Activated B cell treated with CpG ODN at 0.5 μM for 24 hours (primary cell): ENCODE results near the gene NFS1. TPM values are rescaled to one million over a fixed set of nuclear protein-coding genes. Genes with fewer than 3 reads are reported as not detected.

Source experiments
- ATAC-seq: fragments of 200-7000 bp; cut with Tn5 transposase; one replicate; pipeline ENCODE4 v1.10.0; 2021; ENCODE audit warnings: low read depth, mild to moderate bottlenecking, moderate library complexity
- CTCF ChIA-PET: fragments of 350-600 bp; sonication (Branson Sonifier 250); formaldehyde crosslinking; loops from one replicate; lab custom pipeline; 2021; ENCODE audit warnings: antibody characterized with exemption; lab: Charles Lee
- POLR2A ChIA-PET: fragments of 350-600 bp; sonication (Branson Sonifier 250); formaldehyde crosslinking; loops from one replicate; lab custom pipeline; 2021; ENCODE audit warnings: antibody characterized with exemption; lab: Charles Lee
- DNase-seq: peaks from one replicate; pipeline ENCODE4 v3.0.0; 2022
- H3K27ac Mint-ChIP-seq: one replicate; pipeline ENCODE4 v1.8.0; 2020; ENCODE audit warnings: mixed read lengths
- H3K27me3 Mint-ChIP-seq: one replicate; pipeline ENCODE4 v1.8.0; 2021; ENCODE audit warnings: mixed read lengths
- H3K36me3 Mint-ChIP-seq: one replicate; pipeline ENCODE4 v1.8.0; 2021; ENCODE audit warnings: low read depth, mixed read lengths
- H3K4me1 Mint-ChIP-seq: one replicate; pipeline ENCODE4 v1.8.0; 2021; ENCODE audit warnings: mixed read lengths
- H3K4me3 Mint-ChIP-seq: one replicate; pipeline ENCODE4 v1.8.0; 2020; ENCODE audit warnings: mild to moderate bottlenecking, mixed read lengths
- H3K9me3 Mint-ChIP-seq: one replicate; pipeline ENCODE4 v1.8.0; 2020; ENCODE audit warnings: mixed read lengths
- intact Hi-C: fragments of 100-400 bp; cut with micrococcal nuclease; formaldehyde crosslinking; loops from one replicate; pipeline ENCODE4 v1.15.1; 2024
- total RNA-seq: library from RNA; stranded (reverse); gene quantifications from 2 replicates; pipeline ENCODE4 v1.2.3, GENCODE V29; 2022
- TF ChIP-seq, protein P1 (sequence below): fragments of 200-600 bp; IDR thresholded peaks from one replicate; pipeline ENCODE4 v1.8.0; 2022; ENCODE audit warnings: antibody characterized with exemption, mild to moderate bottlenecking

Gene NFS1
- total RNA-seq, 1 donor from 2014 or later: 30.6 TPM

DNA sequence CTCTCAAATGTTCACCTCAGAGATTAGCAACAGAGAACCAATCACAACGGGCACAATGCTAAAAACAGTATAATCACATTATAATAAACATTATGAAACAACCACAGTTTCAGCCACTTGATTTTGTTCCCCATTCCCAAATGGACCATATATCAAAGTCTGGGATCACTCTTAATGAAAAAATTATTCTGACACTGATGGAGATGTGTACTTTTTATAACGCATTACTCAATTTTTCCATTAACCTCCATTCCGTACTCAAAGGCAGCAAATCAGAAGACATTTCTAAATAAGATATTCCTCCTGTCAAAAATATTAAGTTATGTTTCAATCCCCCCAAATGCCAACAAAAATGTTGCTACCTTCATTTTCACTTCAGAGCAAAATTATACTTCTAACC is 37.2 kb downstream of the NFS1 start:
- ATAC-seq: no peak
- Mint-ChIP-seq H3K36me3 (peaks cover 28% of the 10 kb centered on the region), H3K4me3 (peak overlapping the region; percentile 94), H3K9me3 (no peaks in the 10 kb centered on the region), H3K27me3 (no peaks in the 10 kb centered on the region), H3K27ac (peak overlapping the region; percentile 38), H3K4me1 (peaks cover 72% of the 10 kb centered on the region)
- no peak for DNase-seq
- CTCF ChIA-PET: no interaction called here
- POLR2A ChIA-PET: interaction anchor here (0.5 to 1.7 kb wide), 2 partner anchors 15 to 46 kb away, joined by 3 to 7 read pairs; partner anchors contain the start of gene SPAG4
- TF ChIP-seq, protein P1, sequence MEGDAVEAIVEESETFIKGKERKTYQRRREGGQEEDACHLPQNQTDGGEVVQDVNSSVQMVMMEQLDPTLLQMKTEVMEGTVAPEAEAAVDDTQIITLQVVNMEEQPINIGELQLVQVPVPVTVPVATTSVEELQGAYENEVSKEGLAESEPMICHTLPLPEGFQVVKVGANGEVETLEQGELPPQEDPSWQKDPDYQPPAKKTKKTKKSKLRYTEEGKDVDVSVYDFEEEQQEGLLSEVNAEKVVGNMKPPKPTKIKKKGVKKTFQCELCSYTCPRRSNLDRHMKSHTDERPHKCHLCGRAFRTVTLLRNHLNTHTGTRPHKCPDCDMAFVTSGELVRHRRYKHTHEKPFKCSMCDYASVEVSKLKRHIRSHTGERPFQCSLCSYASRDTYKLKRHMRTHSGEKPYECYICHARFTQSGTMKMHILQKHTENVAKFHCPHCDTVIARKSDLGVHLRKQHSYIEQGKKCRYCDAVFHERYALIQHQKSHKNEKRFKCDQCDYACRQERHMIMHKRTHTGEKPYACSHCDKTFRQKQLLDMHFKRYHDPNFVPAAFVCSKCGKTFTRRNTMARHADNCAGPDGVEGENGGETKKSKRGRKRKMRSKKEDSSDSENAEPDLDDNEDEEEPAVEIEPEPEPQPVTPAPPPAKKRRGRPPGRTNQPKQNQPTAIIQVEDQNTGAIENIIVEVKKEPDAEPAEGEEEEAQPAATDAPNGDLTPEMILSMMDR: no peak
- intact Hi-C loops: loop anchor here (5.0 kb wide), 1 partner anchor 60 kb away; no protein-coding TSS in a partner anchor

DNA sequence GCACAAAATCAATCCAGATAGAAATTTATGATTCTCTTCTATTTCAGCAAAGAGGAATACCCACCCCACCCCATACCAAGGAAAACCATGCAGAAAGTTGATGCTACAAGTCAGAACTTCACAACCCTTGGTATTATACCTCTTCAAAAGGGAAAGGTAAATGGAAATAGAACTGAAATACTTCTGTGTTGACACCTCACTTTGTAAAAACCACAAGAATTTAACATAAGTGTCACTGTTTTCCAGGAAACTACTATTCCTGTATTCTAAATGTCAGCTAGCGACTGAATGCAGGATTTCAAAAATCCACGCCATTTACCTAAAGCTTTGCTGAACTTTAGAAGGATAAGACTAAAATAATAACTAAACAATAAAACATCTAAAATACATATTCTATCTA is 38.1 kb downstream of the NFS1 start:
- ChIA-PET POLR2A (interaction anchor here (0.5 to 1.7 kb wide), 2 partner anchors 16 to 45 kb away, joined by 3 to 7 read pairs; partner anchors contain the start of gene SPAG4), CTCF (no interaction called here)
- no peak for ATAC-seq
- intact Hi-C loops: loop anchor here (5.0 kb wide), 1 partner anchor 59 kb away; no protein-coding TSS in a partner anchor
- DNase-seq: no peak
- Mint-ChIP-seq H3K27ac (no peak overlapping the region), H3K9me3 (no peaks in the 10 kb centered on the region), H3K4me1 (peaks cover 75% of the 10 kb centered on the region), H3K27me3 (no peaks in the 10 kb centered on the region), H3K4me3 (peak overlapping the region; percentile 94), H3K36me3 (peaks cover 31% of the 10 kb centered on the region)
- TF ChIP-seq, protein P1: no peak

DNA sequence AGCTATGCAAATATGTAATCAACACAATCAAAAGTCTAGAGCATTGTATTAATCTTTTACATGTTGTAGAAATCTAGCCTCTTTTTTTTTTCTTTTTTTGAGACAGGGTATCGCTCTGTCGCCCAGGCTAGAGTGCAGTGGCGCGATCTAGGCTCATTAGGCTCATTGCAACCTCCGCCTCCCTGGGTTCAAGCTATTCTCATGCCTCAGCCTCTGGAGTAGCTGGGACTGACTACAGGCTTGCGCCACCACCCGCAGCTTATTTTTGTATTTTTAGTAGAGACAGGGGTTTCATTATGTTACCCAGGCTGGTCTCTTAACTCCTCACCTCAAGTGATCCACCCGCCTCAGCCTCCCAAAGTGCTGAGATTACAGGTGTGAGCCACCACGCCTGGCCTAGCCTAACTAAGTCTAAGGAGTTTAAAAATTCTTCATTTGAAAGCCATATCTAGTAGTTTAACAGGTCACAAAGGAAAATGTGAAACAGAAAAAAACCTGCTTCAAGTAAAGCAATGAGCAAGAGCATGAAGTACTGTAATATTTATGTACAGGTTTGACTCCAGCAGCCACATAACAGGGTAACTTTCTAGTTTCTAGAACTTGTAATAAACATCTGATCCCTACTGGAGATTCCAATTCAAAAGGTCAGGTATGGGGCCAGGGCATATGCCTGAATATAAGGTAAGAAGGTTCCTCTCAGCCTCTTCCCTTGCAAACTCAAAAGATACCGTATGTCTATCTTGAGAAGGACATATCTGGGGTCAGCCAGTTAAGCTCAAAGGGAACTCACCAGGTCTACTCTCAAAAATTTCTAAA is 38.8 kb downstream of the NFS1 start:
- TF ChIP-seq, protein P1: no peak
- peak overlapping the region; percentile 46 for H3K4me3 Mint-ChIP-seq
- DNase-seq (no peak), ATAC-seq (no peak)
- intact Hi-C loops: loop anchor here (5.0 kb wide), 1 partner anchor 58 kb away; no protein-coding TSS in a partner anchor
- H3K9me3 Mint-ChIP-seq: no peaks in the 10 kb centered on the region
- H3K4me1 Mint-ChIP-seq: peaks cover 75% of the 10 kb centered on the region
- CTCF ChIA-PET: no interaction called here
- H3K27ac Mint-ChIP-seq: peak overlapping the region; percentile 12
- POLR2A ChIA-PET: interaction anchor here (0.5 to 1.7 kb wide), 4 partner anchors 44 to 1708 kb away, joined by 3 to 7 read pairs (median 4); partner anchors contain the start of genes RBM39 and SPAG4
- H3K27me3 Mint-ChIP-seq: no peaks in the 10 kb centered on the region
- H3K36me3 Mint-ChIP-seq: peaks cover 31% of the 10 kb centered on the region

DNA sequence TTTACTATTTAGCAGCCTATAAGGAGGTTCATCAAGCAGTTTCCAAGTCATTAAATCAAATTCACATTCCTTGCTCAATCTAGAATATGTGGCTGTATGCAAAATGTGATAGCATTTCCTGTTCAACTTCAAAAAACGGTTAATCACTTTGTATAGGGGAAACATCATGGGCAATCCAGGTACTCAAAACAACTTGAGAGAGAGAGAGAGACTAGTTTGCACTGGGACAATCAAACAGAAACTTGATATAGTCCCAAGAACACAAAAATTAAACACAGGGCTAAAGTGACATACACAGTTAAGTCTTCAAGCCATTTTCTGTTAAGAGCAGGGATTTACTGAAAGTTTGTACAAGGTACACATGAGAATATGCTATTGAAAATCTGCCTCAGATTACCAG is 41.9 kb downstream of the NFS1 start:
- TF ChIP-seq, protein P1: no peak
- ATAC-seq (no peak), DNase-seq (no peak)
- Mint-ChIP-seq H3K36me3 (peaks cover 16% of the 10 kb centered on the region), H3K4me3 (no peak overlapping the region), H3K27me3 (no peaks in the 10 kb centered on the region), H3K9me3 (no peaks in the 10 kb centered on the region), H3K27ac (no peak overlapping the region), H3K4me1 (peaks cover 55% of the 10 kb centered on the region)
- intact Hi-C loops: no loop called here
- CTCF ChIA-PET: no interaction called here
- POLR2A ChIA-PET: no interaction called here

DNA sequence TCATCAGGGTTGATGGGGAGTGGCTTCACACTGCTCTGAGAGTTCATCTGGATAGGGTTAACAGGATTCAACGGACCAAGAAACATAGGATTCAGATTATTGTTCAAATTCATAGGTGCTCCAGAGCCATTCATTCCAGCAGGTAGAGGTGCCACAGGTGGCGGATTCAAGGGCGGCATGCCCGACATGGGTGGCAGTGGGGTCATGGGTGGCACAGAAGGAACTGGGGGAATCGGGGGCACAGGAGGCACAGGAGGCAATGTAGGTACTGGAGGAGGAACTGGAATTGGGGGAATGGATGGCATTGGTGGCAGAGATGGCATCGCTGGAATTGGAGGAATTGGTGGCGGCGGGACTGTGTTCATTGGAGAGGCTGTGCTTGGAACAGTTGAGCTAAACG is 44.7 kb downstream of the NFS1 start:
- H3K36me3 Mint-ChIP-seq: peaks cover 33% of the 10 kb centered on the region
- H3K27me3 Mint-ChIP-seq: no peaks in the 10 kb centered on the region
- DNase-seq (no peak), ATAC-seq (no peak)
- POLR2A ChIA-PET: interaction anchor here (0.5 to 1.5 kb wide), 3 partner anchors 10 to 101 kb away, joined by 3 read pairs; partner anchors contain the start of genes CPNE1 and RBM12
- TF ChIP-seq, protein P1: no peak
- peaks cover 35% of the 10 kb centered on the region for H3K4me1 Mint-ChIP-seq
- H3K9me3 Mint-ChIP-seq: no peaks in the 10 kb centered on the region
- H3K4me3 Mint-ChIP-seq: no peak overlapping the region
- no peak overlapping the region for H3K27ac Mint-ChIP-seq
- intact Hi-C loops: no loop called here
- CTCF ChIA-PET: no interaction called here
